Loucy (cell line): ENCODE measurements around the gene UNC5B.

Experiments
- H2AFZ ChIP-seq: fragments of 200-600 bp; sonication (generic); 2 replicates; pipeline ENCODE4 v1.6.0; 2016; ENCODE audit warnings: antibody characterized with exemption, mild to moderate bottlenecking, low read length, moderate library complexity
- H3F3A ChIP-seq: fragments of 200-600 bp; 2 replicates; pipeline ENCODE4 v1.6.0; 2016; ENCODE audit warnings: antibody characterized with exemption, low read depth, mild to moderate bottlenecking
- H3K27me3 ChIP-seq: fragments of 200-600 bp; sonication (generic); 2 replicates; pipeline ENCODE4 v1.6.1; 2014; ENCODE audit warnings: low read length, mild to moderate bottlenecking; ENCODE audit not compliant: insufficient read depth, poor library complexity, severe bottlenecking
- H3K36me3 ChIP-seq: fragments of 200-600 bp; sonication (generic); 2 replicates; pipeline ENCODE4 v1.6.1; 2016; ENCODE audit warnings: low read length; ENCODE audit not compliant: insufficient read depth
- H3K4me1 ChIP-seq: fragments of 200-600 bp; sonication (generic); 2 replicates; pipeline ENCODE4 v1.5.1; 2014; ENCODE audit warnings: low read length, mild to moderate bottlenecking; ENCODE audit not compliant: insufficient read depth, poor library complexity, severe bottlenecking
- H3K4me2 ChIP-seq: fragments of 200-600 bp; sonication (generic); 2 replicates; pipeline ENCODE4 v1.6.0; 2014; ENCODE audit warnings: antibody characterized with exemption, low read length, low read depth, mild to moderate bottlenecking; ENCODE audit not compliant: poor library complexity, severe bottlenecking
- H3K4me3 ChIP-seq: fragments of 200-600 bp; sonication (generic); 2 replicates; pipeline ENCODE4 v1.5.1; 2014; ENCODE audit warnings: low read length, mild to moderate bottlenecking, mixed read lengths; ENCODE audit not compliant: poor library complexity, severe bottlenecking
- H3K79me2 ChIP-seq: fragments of 200-600 bp; sonication (generic); 2 replicates; pipeline ENCODE4 v1.6.1; 2014; ENCODE audit warnings: low read length; ENCODE audit not compliant: insufficient read depth
- H3K9ac ChIP-seq: fragments of 200-600 bp; sonication (generic); 2 replicates; pipeline ENCODE4 v1.6.0; 2014; ENCODE audit warnings: mild to moderate bottlenecking, low read depth, low read length, moderate library complexity; ENCODE audit not compliant: poor library complexity, severe bottlenecking
- H3K9me2 ChIP-seq: fragments of 200-600 bp; sonication (generic); replicated peaks from 2 replicates; pipeline ENCODE4 v1.6.1; 2016; ENCODE audit warnings: low read depth, low read length, mixed read lengths
- H3K9me3 ChIP-seq: fragments of 200-600 bp; sonication (generic); 2 replicates; pipeline ENCODE4 v1.6.1; 2014; ENCODE audit warnings: mild to moderate bottlenecking, antibody characterized with exemption, low read length, low read depth; ENCODE audit not compliant: insufficient read depth
- H4K20me1 ChIP-seq: fragments of 200-600 bp; sonication (generic); 2 replicates; pipeline ENCODE4 v1.6.0; 2014; ENCODE audit warnings: antibody characterized with exemption, low read length, mild to moderate bottlenecking; ENCODE audit not compliant: insufficient read depth, poor library complexity, severe bottlenecking
- EZH2phosphoT487 ChIP-seq: fragments of 200-600 bp; IDR thresholded peaks from 2 replicates; pipeline ENCODE4 v1.6.1; 2018; ENCODE audit warnings: antibody characterized with exemption, mild to moderate bottlenecking, moderate library complexity, borderline replicate concordance
- TF ChIP-seq, protein P1 (sequence below): fragments of 200-600 bp; sonication (generic); conservative IDR thresholded peaks from 2 replicates; pipeline ENCODE4 v1.5.1; 2014; ENCODE audit warnings: mild to moderate bottlenecking, antibody characterized with exemption, low read length

UNC5B gene

GRCh38 chr10:71277914-71278665, 65.7 kb downstream of the UNC5B start:
- Histone ChIP-seq H3K27me3 (no peaks in the 10 kb centered on the region), H3K36me3 (no peaks in the 10 kb centered on the region), H3K9me2 (no peaks in the 10 kb centered on the region), H2AFZ (no peak overlapping the region), H3K9me3 (no peaks in the 10 kb centered on the region), H4K20me1 (no peaks in the 10 kb centered on the region), H3K79me2 (no peaks in the 10 kb centered on the region), H3K4me1 (peaks cover 3% of the 10 kb centered on the region), H3K9ac (no peak overlapping the region), H3K4me2 (no peak overlapping the region), H3F3A (no peaks in the 10 kb centered on the region), H3K4me3 (no peak overlapping the region)
- TF ChIP-seq, protein P1, sequence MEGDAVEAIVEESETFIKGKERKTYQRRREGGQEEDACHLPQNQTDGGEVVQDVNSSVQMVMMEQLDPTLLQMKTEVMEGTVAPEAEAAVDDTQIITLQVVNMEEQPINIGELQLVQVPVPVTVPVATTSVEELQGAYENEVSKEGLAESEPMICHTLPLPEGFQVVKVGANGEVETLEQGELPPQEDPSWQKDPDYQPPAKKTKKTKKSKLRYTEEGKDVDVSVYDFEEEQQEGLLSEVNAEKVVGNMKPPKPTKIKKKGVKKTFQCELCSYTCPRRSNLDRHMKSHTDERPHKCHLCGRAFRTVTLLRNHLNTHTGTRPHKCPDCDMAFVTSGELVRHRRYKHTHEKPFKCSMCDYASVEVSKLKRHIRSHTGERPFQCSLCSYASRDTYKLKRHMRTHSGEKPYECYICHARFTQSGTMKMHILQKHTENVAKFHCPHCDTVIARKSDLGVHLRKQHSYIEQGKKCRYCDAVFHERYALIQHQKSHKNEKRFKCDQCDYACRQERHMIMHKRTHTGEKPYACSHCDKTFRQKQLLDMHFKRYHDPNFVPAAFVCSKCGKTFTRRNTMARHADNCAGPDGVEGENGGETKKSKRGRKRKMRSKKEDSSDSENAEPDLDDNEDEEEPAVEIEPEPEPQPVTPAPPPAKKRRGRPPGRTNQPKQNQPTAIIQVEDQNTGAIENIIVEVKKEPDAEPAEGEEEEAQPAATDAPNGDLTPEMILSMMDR, result no peak
- no peak for TF ChIP-seq EZH2phosphoT487

- H3K9ac ChIP-seq, result no peak overlapping the region
- H3K9me2 ChIP-seq, result no peaks in the 10 kb centered on the region
- H3F3A ChIP-seq, result no peaks in the 10 kb centered on the region
- no peaks in the 10 kb centered on the region for H3K27me3 ChIP-seq
- no peaks in the 10 kb centered on the region for H3K36me3 ChIP-seq
- TF ChIP-seq EZH2phosphoT487, result no peak
- TF ChIP-seq, protein P1, result no peak
- H4K20me1 ChIP-seq, result no peaks in the 10 kb centered on the region
- H3K4me2 ChIP-seq, result no peak overlapping the region
- H3K79me2 ChIP-seq, result no peaks in the 10 kb centered on the region
- H3K4me3 ChIP-seq, result no peak overlapping the region
- H3K4me1 ChIP-seq, result peaks cover 3% of the 10 kb centered on the region
- H3K9me3 ChIP-seq, result no peaks in the 10 kb centered on the region
- H2AFZ ChIP-seq, result no peak overlapping the region
Measured at GRCh38 chr10:71278691-71279588, 66.6 kb downstream of the UNC5B start.

DNA sequence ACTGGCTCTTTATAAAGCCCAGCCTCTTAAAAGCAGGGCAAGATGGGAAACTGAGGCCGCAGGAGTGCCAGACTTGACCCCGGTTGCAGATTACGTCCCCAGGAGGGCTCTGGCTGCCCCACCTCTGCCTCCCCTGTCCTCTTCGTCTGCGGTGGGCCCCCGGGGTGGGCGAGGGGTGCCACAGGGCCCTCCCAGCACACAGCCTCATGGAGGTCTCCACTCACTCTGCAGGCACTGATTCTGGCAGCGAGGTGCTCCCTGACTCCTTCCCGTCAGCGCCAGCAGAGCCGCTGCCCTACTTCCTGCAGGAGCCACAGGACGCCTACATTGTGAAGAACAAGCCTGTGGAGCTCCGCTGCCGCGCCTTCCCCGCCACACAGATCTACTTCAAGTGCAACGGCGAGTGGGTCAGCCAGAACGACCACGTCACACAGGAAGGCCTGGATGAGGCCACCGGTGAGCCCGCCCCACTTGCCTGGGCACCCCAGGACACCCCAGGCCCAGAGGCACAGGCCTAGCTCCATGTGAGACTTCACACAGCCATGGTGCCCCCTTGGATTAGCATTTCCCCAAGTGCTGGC, 67.3 kb downstream of the UNC5B start:
- Histone ChIP-seq H3K4me3 (no peak overlapping the region), H3K9me2 (no peaks in the 10 kb centered on the region), H4K20me1 (no peaks in the 10 kb centered on the region), H3K36me3 (no peaks in the 10 kb centered on the region), H3K4me2 (no peak overlapping the region), H3K27me3 (no peaks in the 10 kb centered on the region), H3K9ac (no peak overlapping the region), H2AFZ (no peak overlapping the region), H3K4me1 (peaks cover 3% of the 10 kb centered on the region), H3K79me2 (no peaks in the 10 kb centered on the region), H3F3A (no peaks in the 10 kb centered on the region), H3K9me3 (no peaks in the 10 kb centered on the region)
- TF ChIP-seq EZH2phosphoT487, result no peak
- TF ChIP-seq, protein P1, result no peak
